GM12878 (cell line): ENCODE measurements around the gene UVRAG. TPM values are rescaled to one million over a fixed set of nuclear protein-coding genes. Genes with fewer than 3 reads are reported as not detected.

Experiments used
- ATAC-seq: fragments of 200-7000 bp; cut with Tn5 transposase; 3 replicates; pipeline ENCODE4 v1.9.1; 2020; ENCODE audit warnings: mild to moderate bottlenecking, moderate library complexity
- BruUV-seq: library from RNA; stranded (reverse); fragments of 400-500 nt; replicated peaks from 2 replicates; lab custom pipeline; 2021; lab: Mats Ljungman, UMichigan
- CTCF ChIA-PET: fragments of 300-600 bp; sonication (Branson Sonifier 250); formaldehyde crosslinking; extraction: SDS; loops from one replicate; lab custom pipeline; 2021; ENCODE audit warnings: inconsistent platforms; lab: Yijun Ruan, JAX
- POLR2A ChIA-PET: fragments of 350-600 bp; formaldehyde crosslinking; extraction: SDS; loops from one replicate; lab custom pipeline; 2021; ENCODE audit warnings: inconsistent platforms; lab: Charles Lee
- RAD21 ChIA-PET: fragments of 300-600 bp; sonication (Branson Sonifier 250); formaldehyde crosslinking; loops from one replicate; lab custom pipeline; 2023; ENCODE audit warnings: antibody characterized with exemption; ENCODE audit not compliant: unreplicated experiment; lab: Charles Lee
- SMC1A ChIA-PET: fragments of 300-600 bp; sonication (Branson Sonifier 250); formaldehyde crosslinking; loops from one replicate; lab custom pipeline; 2023; ENCODE audit not compliant: unreplicated experiment, uncharacterized antibody; lab: Charles Lee
- DNase-seq: peaks from one replicate; pipeline ENCODE4 v3.0.0-alpha.2; 2011; ENCODE audit warnings: low read depth, low spot score
- FAIRE-seq: peaks from 3 replicates; lab custom pipeline; 2011; peaks lifted over from hg19 to GRCh38; lab: Jason Lieb, UNC
- H2AFZ ChIP-seq: 2 replicates; pipeline ENCODE4 v1.6.0; 2011; ENCODE audit warnings: low read depth, low read length, control low read depth; ENCODE audit not compliant: control insufficient read depth
- H3K27ac ChIP-seq: 2 replicates; pipeline ENCODE4 v1.5.1; 2011; ENCODE audit warnings: control low read depth; ENCODE audit not compliant: control insufficient read depth, insufficient read depth
- H3K27me3 ChIP-seq, 2 experiments: replicated peaks in 1 of 2; 2 replicates each; pipeline versions ENCODE4 v1.6.0 to v1.6.1; 2011; ENCODE audit warnings: low read length in 1 of 2; ENCODE audit not compliant: control insufficient read depth in 2 of 2, insufficient read depth in 2 of 2
- H3K36me3 ChIP-seq, 2 experiments: 2 replicates each; pipeline ENCODE4 v1.5.1; 2011; ENCODE audit warnings: low read length in 1 of 2; ENCODE audit not compliant: control insufficient read depth in 2 of 2, insufficient read depth in 2 of 2
- H3K4me1 ChIP-seq: 2 replicates; pipeline ENCODE4 v1.6.1; 2011; ENCODE audit warnings: mild to moderate bottlenecking, low read length, moderate library complexity, mixed read lengths; ENCODE audit not compliant: control insufficient read depth, insufficient read depth
- H3K4me2 ChIP-seq: 2 replicates; pipeline ENCODE4 v1.6.0; 2011; ENCODE audit warnings: control low read depth; ENCODE audit not compliant: control insufficient read depth, insufficient read depth
- H3K4me3 ChIP-seq: fragments of 200-600 bp; sonication (generic); 2 replicates; pipeline ENCODE4 v1.5.1; 2016
- H3K79me2 ChIP-seq: 2 replicates; pipeline ENCODE4 v1.6.0; 2011; ENCODE audit warnings: low read length; ENCODE audit not compliant: control insufficient read depth, insufficient read depth
- H3K9ac ChIP-seq: 2 replicates; pipeline ENCODE4 v1.8.0; 2011; ENCODE audit warnings: low read length, control low read depth, mixed read lengths; ENCODE audit not compliant: control insufficient read depth, insufficient read depth
- H3K9me3 ChIP-seq: replicated peaks from 3 replicates; pipeline ENCODE4 v1.5.1; 2011; ENCODE audit warnings: mild to moderate bottlenecking, low read length; ENCODE audit not compliant: control insufficient read depth, insufficient read depth
- H4K20me1 ChIP-seq: 2 replicates; pipeline ENCODE4 v1.6.0; 2011; ENCODE audit not compliant: control insufficient read depth, insufficient read depth
- BRCA1 ChIP-seq: IDR thresholded peaks from 2 replicates; pipeline ENCODE4 v1.6.1; 2011; ENCODE audit warnings: low read depth, low read length, improper control_type of control experiment
- CBFB ChIP-seq: IDR thresholded peaks from 2 replicates; pipeline ENCODE4 v1.6.1; 2016; ENCODE audit warnings: antibody characterized with exemption, low read depth
- E2F4 ChIP-seq: IDR thresholded peaks from 2 replicates; pipeline ENCODE4 v1.6.1; 2012; ENCODE audit warnings: low read depth, low read length, improper control_type of control experiment
- IRF4 ChIP-seq: IDR thresholded peaks from 2 replicates; pipeline ENCODE4 v1.6.1; 2011; ENCODE audit warnings: low read depth, low read length
- IRF5 ChIP-seq: fragments of 450-650 bp; IDR thresholded peaks from 2 replicates; pipeline ENCODE4 v1.6.1; 2017; ENCODE audit warnings: borderline replicate concordance
- KAT2A ChIP-seq: conservative IDR thresholded peaks from 2 replicates; pipeline ENCODE4 v1.6.1; 2011; ENCODE audit warnings: low read depth, low read length; ENCODE audit not compliant: control insufficient read depth
- MEF2B ChIP-seq: fragments of 450-650 bp; IDR thresholded peaks from 2 replicates; pipeline ENCODE4 v1.6.1; 2018; ENCODE audit warnings: mild to moderate bottlenecking, moderate library complexity; ENCODE audit not compliant: partially characterized antibody, poor library complexity, severe bottlenecking
- MTA3 ChIP-seq: IDR thresholded peaks from 2 replicates; pipeline ENCODE4 v1.6.1; 2012; ENCODE audit warnings: low read length, inconsistent platforms, borderline replicate concordance
- MYC ChIP-seq: IDR thresholded peaks from 2 replicates; pipeline ENCODE4 v1.6.1; 2011; ENCODE audit warnings: mild to moderate bottlenecking, low read length, moderate library complexity, inconsistent platforms; ENCODE audit not compliant: insufficient read depth, insufficient replicate concordance, insufficient read length, severe bottlenecking
- NFXL1 ChIP-seq: fragments of 450-650 bp; IDR thresholded peaks from 2 replicates; pipeline ENCODE4 v1.6.1; 2017; ENCODE audit warnings: antibody characterized with exemption, mild to moderate bottlenecking, borderline replicate concordance
- NRF1 ChIP-seq: conservative IDR thresholded peaks from 2 replicates; pipeline ENCODE4 v1.6.1; 2011; ENCODE audit warnings: mild to moderate bottlenecking, low read depth, low read length, improper control_type of control experiment
- RELB ChIP-seq: fragments of 450-650 bp; IDR thresholded peaks from 2 replicates; pipeline ENCODE4 v1.6.1; 2017; ENCODE audit warnings: low read depth, mild to moderate bottlenecking, moderate library complexity
- RFX5 ChIP-seq: IDR thresholded peaks from 2 replicates; pipeline ENCODE4 v1.6.1; 2011; ENCODE audit warnings: low read depth, low read length, improper control_type of control experiment
- SMARCA5 ChIP-seq: fragments of 450-650 bp; IDR thresholded peaks from 2 replicates; pipeline ENCODE4 v1.6.1; 2017; ENCODE audit warnings: mild to moderate bottlenecking
- TBL1XR1 ChIP-seq: IDR thresholded peaks from 2 replicates; pipeline ENCODE4 v1.6.1; 2012; ENCODE audit warnings: low read depth, low read length, improper control_type of control experiment
- WRNIP1 ChIP-seq: IDR thresholded peaks from 2 replicates; pipeline ENCODE4 v1.6.1; 2011; ENCODE audit warnings: low read depth, low read length, improper control_type of control experiment, borderline replicate concordance
- YY1 ChIP-seq: IDR thresholded peaks from 2 replicates; pipeline ENCODE4 v1.6.1; 2011; ENCODE audit warnings: low read depth, mild to moderate bottlenecking, low read length
- ZNF622 ChIP-seq: fragments of 450-650 bp; IDR thresholded peaks from 2 replicates; pipeline ENCODE4 v1.6.1; 2017; ENCODE audit warnings: mild to moderate bottlenecking, inconsistent platforms
- WGBS: methylation state at CpG from one replicate; pipeline ENCODE4 v1.1.6; 2016; ENCODE audit warnings: low lambda C conversion rate; ENCODE audit not compliant: insufficient replicate concordance, insufficient coverage; ENCODE audit errors: missing lambda C conversion rate; 5-methylcytosine and 5-hydroxymethylcytosine counted together
- in situ Hi-C: fragments of 300-500 bp; cut with MboI; formaldehyde crosslinking; loops from 9 replicates; pipeline ENCODE4 v1.14.3; 2018; ENCODE audit warnings: mixed read lengths
- intact Hi-C: fragments of 100-400 bp; cut with micrococcal nuclease; formaldehyde crosslinking; loops from one replicate; pipeline ENCODE4 v1.14.2; 2022; ENCODE audit not compliant: unreplicated experiment
- polyA plus RNA-seq, 11 experiments: library from polyadenylated mRNA; depleted of rRNA in 4 of 11; unstranded in 6 of 11; stranded (reverse) in 5 of 11; fragments of >200 nt; fragmentation: Nextera tagmentation in 4 of 11; fragmentation: Illumina TruSeq in 1 of 11; extraction: Ambion mirVana in 4 of 11; extraction: Trizol in 1 of 11; gene quantifications; 1 replicate in 1 of 11; 2 replicates in 10 of 11; pipeline versions ENCODE4 v1.2.1 to v1.2.3, GENCODE V29; 2011 to 2016; ENCODE audit warnings: inconsistent platforms in 2 of 11, missing spikeins in 2 of 11, low read depth in 1 of 11
- total RNA-seq, 4 experiments: library from RNA; depleted of rRNA in 3 of 4; stranded (reverse); fragments of >200 nt in 3 of 4; fragmentation: Illumina TruSeq in 1 of 4; extraction: Trizol in 1 of 4; gene quantifications; 2 replicates each; pipeline versions ENCODE4 v1.2.1 to v1.2.3, GENCODE V29; 2013 to 2021
- TF ChIP-seq, protein P1 (sequence below): IDR thresholded peaks from 2 replicates; pipeline ENCODE4 v1.6.1; 2011; ENCODE audit warnings: low read depth, mild to moderate bottlenecking, low read length, moderate library complexity, borderline replicate concordance; ENCODE audit errors: extremely low read depth

UVRAG gene
- total and polyA plus RNA-seq, 10 of the 15 experiments (the other 5 are each of a cell fraction or from before 2014, with no cell fraction given), result 7.0 to 43.4 (median 37.0) TPM

DNA sequence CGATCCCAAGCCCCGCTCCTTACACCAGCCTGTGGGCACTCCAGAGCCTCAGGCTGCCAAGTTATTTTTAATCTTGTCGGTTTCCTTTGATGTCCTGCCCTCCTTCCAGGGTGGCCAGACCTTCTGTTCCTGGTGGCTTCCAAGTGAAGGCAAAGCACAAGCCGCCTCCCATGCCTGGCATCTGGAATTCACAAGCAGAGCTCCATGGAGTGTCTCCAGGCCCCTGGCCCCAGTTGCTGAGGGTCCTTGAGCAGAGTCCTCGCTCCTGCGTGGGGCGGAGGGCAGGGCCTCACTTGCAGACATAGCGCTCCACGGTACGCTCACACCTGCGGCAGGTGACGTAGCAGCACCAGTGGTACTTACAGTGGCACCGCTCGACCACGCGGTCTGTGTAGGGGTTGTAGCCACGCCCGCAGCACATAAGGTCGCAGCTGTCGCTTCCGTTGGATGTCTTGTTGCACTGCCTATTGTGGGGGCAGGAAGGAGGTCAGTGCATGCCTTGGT is 371.8 kb downstream of the UVRAG start:
- no TSS peak for BruUV-seq
- ATAC-seq (no peak), FAIRE-seq (no peak), DNase-seq (no peak)
- ChIA-PET RAD21 (no interaction called here), SMC1A (no interaction called here), POLR2A (no interaction called here), CTCF (interaction anchor here (1.8 kb wide), 1 partner anchor 21 kb away, joined by 7 read pairs; no protein-coding TSS in a partner anchor)
- 68% methylated on average over 21 of the region's 21 CpGs for whole genome bisulfite sequencing
- TF ChIP-seq KAT2A (no peak), SMARCA5 (no peak), MTA3 (no peak), ZNF622 (no peak), NFXL1 (no peak), MYC (no peak), CBFB (no peak), IRF4 (no peak), TBL1XR1 (no peak), RELB (no peak), RFX5 (no peak), MEF2B (no peak), E2F4 (no peak), WRNIP1 (no peak), IRF5 (no peak), NRF1 (no peak), BRCA1 (no peak), YY1 (no peak)
- TF ChIP-seq, protein P1, sequence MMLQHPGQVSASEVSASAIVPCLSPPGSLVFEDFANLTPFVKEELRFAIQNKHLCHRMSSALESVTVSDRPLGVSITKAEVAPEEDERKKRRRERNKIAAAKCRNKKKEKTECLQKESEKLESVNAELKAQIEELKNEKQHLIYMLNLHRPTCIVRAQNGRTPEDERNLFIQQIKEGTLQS, result no peak
- Histone ChIP-seq H3K4me3 (no peak overlapping the region), H3K27ac (no peak overlapping the region), H3K4me1 (no peaks in the 10 kb centered on the region), H3K9me3 (no peaks in the 10 kb centered on the region), H3K79me2 (no peaks in the 10 kb centered on the region), H3K9ac (no peak overlapping the region), H3K4me2 (no peak overlapping the region), H2AFZ (no peak overlapping the region), H3K27me3 (no peaks in the 10 kb centered on the region; a peak in 1 of 4 replicates), H4K20me1 (0 out of 2 replicates have a peak, but pooled peaks cover 2% of the 10 kb centered on the region), H3K36me3 (no peaks in the 10 kb centered on the region)
- in situ Hi-C loops, result no loop called here
- intact Hi-C loops, result no loop called here
